ENCODE results near the gene BEST3.

DNA sequence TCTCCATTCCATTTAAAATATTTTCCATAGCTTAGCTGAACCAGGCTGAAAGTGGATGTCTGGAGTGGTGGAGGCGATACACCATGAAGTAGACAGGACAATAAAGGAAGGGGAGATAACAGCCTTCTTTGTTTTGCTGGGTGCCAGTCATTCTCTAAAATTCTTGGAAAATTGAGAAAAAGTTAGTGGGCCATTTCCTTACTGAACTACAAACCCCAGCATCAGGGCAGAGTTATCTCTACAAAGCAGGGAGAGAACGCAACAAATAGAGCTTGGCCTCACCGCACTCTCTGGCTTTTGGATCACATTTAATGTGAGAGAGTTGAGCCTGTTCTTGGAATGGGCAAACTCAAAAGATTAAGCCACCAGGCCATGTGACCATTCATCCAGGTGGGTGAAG is 47.2 kb downstream of the BEST3 start:
- no peak for TF ChIP-seq SUZ12 (IDR thresholded peaks at IDR 0.05; ENCODE audit: extremely low read depth, insufficient read depth, insufficient read length)
- no peak for TF ChIP-seq YY1 (IDR thresholded peaks at IDR 0.05; ENCODE audit: insufficient read depth, insufficient read length)
- TF ChIP-seq ZNF274 (IDR thresholded peaks at IDR 0.05; ENCODE audit: low read depth, low read length): no peak

All from NT2/D1 (cell line).